Hematopoietic multipotent progenitor cell treated with erythropoietin and hydrocortisone succinate and interleukin-3 and kit ligand, for 6 days (in vitro differentiated cells): ENCODE measurements around the gene ZFYVE21.

Experiments used
- DNase-seq: peaks from one replicate; pipeline ENCODE4 v3.0.0-alpha.2; 2015

Gene ZFYVE21

GRCh38 chr14:103726474-103726873 is 10.9 kb downstream of the ZFYVE21 start:
- DNase-seq: no peak

GRCh38 chr14:103727313-103727980 is 11.8 kb downstream of the ZFYVE21 start:
- DNase-seq: peak; percentile 51

DNA sequence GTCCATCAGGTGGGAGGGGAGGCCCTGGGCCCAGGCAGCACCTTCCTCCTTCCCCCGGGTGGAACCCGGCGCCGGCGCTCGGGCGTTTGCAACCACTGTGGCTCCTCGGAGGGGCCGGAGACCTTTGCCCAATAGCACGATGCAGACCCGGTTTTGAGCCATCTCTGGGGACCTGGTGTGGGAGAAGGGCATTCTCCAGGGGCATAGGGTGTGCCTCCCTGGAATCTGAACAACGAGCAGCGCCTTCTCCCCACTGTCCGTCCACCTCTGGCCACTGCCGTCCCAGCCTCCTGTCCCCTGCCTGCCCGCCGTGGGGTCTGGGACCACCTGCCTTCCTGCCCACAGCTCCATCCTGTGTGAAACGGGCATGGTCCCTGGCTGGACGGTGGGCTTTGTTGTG is 12.5 kb downstream of the ZFYVE21 start:
- DNase-seq: no peak

- DNase-seq: no peak
Observed at GRCh38 chr14:103728721-103729120, 13.1 kb downstream of the ZFYVE21 start.

GRCh38 chr14:103729496-103730448 is 14.2 kb downstream of the ZFYVE21 start:
- DNase-seq: peak; percentile 80

GRCh38 chr14:103730490-103731035 is 15.0 kb downstream of the ZFYVE21 start:
- peak; percentile 98 for DNase-seq

DNA sequence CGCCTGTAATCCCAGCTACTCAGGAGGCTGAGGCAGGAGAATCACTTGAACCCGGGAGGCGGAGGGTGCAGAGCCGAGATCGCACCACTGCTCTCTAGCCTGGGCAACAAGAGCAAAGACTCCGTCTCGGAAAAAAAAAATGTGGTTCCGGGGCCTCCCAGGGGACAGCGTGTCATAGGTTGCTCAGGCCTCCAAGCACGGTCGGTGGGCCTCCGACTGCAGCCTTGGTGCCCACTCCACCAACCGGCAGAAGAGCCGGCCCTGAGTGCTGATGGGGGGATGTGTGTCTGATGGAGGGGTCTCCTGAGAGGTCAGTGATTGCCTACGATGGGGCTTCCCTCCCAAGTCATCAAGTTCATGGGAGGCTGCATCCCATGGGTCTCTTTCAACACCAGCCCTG is 15.9 kb downstream of the ZFYVE21 start:
- DNase-seq: no peak

GRCh38 chr14:103731916-103732867 is 16.6 kb downstream of the ZFYVE21 start:
- no peak for DNase-seq

- no peak for DNase-seq
Observed at GRCh38 chr14:103732868-103733620, 17.4 kb downstream of the ZFYVE21 start.

GRCh38 chr14:103733651-103734050 is 18.0 kb downstream of the ZFYVE21 start:
- DNase-seq: no peak

GRCh38 chr14:103734081-103734888 is 18.7 kb downstream of the ZFYVE21 start:
- DNase-seq: no peak

DNA sequence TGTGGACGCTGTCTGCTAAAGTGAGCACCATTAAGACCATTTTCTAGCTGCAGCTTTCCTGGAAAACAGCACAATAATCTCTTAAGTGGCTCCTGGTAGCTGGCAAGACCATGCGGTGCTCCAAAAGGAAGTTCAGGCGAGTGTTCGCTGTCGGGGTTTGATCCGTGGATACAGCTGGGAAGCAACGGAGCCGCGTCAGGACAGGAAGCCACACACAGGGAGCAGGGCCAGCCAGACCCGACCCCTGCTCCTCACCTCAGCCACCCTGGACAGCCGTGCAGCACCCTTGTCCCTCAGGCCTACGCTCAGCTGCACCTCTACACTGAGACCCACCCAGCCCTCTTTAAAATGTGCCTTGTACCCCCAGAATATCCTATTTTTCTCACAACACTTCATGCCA is 19.4 kb downstream of the ZFYVE21 start:
- no peak for DNase-seq

- DNase-seq: no peak
Observed at GRCh38 chr14:103735439-103735814, 19.8 kb downstream of the ZFYVE21 start.

DNA sequence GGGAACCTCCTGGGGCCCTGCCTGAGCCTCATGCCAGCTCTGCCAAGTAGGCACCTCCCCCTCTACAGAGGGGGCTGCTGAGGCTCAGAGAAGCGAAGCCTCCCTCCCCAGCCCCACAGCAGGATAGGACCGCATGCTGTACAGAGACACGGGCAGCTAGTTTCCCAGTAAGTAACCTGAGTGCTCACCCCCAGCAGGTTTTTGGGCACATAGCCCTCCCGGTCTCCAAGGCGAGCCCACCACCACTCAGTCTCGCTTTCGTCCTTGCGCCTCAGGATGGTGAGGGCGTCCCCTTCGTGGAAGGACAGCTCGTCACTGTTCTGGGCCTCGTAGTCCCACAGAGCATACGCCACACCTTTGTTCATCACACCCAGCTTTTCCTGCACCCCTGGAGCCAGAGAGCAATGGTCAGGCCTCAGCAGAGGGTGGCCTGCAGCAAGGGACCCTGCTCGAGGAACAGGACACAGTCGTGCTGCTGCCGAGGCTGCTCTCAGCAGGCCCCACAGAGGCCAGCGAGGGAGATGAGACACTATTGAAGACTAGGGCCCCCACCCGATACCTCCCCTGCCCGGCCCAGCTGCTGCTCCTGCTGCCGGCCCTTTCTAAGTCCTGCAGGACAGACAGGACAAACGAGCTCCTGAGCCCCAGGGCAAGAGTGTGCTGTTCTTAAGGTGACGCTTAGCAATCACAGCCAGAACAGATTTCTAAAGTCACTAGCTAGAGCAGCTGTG is 20.4 kb downstream of the ZFYVE21 start:
- DNase-seq: no peak

GRCh38 chr14:103736546-103737431 is 21.2 kb downstream of the ZFYVE21 start:
- no peak for DNase-seq

DNA sequence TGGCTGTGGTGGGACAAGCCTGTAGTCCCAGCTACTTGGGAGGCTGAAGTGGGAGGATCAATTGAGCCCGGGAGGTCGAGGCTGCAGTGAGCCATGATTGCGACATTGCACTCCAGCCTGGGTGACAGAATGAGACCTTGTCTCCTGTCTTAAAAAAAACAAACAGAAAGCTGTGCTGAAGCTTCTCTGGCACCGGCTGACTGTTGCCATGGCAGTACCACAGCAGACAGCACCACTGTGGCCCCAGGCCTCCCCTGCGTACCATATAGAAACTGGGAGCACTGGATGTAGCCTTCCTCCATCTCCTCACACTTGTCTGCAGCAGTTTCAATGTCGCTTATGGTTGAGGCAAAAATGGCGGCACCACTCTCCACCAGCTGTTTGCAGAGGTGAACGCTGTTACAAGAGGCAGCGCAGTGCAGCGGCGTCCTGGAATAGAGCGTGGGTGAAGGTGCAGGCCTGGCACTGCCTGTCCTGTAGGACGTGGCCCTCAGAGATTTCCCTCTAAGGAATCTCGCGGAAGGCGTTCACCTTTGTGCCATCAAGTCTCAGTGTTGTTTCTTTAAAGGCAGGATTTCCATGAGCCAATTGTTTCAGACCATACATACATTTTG is 21.9 kb downstream of the ZFYVE21 start:
- DNase-seq: no peak

- DNase-seq: no peak
Observed at GRCh38 chr14:103738166-103738565, 22.6 kb downstream of the ZFYVE21 start.

- DNase-seq: no peak
Observed at GRCh38 chr14:103738701-103739451, 23.3 kb downstream of the ZFYVE21 start.
